Esophagus squamous epithelium (tissue), 5 donors: ENCODE measurements around the gene FAM234A. TPM values are rescaled to one million over a fixed set of nuclear protein-coding genes. Genes with fewer than 3 reads are reported as not detected.
"Not testable (repeated sequence)": the region's sequence is repeated elsewhere in the genome, so short reads cannot be mapped to it uniquely, and the experiment has no call there.

Source experiments
- DNase-seq: peaks from one replicate; lab custom pipeline; 2025; lab: John Stamatoyannopoulos, UW
- H3K27ac ChIP-seq, 4 donors: fragments of 200-600 bp; sonication (generic); one replicate each; pipeline ENCODE4 v1.5.1; 2016 to 2019; ENCODE audit warnings: mild to moderate bottlenecking in 1 of 4
- H3K27me3 ChIP-seq, 4 donors: fragments of 200-600 bp; sonication (generic); 1 replicate in 3 of 4; 2 replicates in 1 of 4; pipeline versions ENCODE4 v1.5.1 to v1.6.0; 2017 to 2021; ENCODE audit warnings: antibody characterized with exemption in 1 of 4
- H3K36me3 ChIP-seq, 3 donors: fragments of 200-600 bp; sonication (generic); one replicate each; pipeline ENCODE4 v1.5.1; 2016 to 2019
- H3K4me1 ChIP-seq, 3 donors: fragments of 200-600 bp; sonication (generic); one replicate each; pipeline ENCODE4 v1.5.1; 2017 to 2019
- H3K4me3 ChIP-seq, 4 donors: fragments of 200-600 bp; sonication (generic); 1 replicate in 3 of 4; 2 replicates in 1 of 4; pipeline ENCODE4 v1.5.1; 2016 to 2019; ENCODE audit warnings: mild to moderate bottlenecking in 2 of 4, moderate library complexity in 1 of 4
- H3K9me3 ChIP-seq, 3 donors: fragments of 200-600 bp; sonication (generic); one replicate each; pipeline ENCODE4 v1.5.1; 2016 to 2019
- CTCF ChIP-seq, 6 experiments: fragments of 450-650 bp in 4 of 6; fragments of 200-600 bp in 2 of 6; sonication (generic) in 2 of 6; IDR thresholded peaks; one replicate each; pipeline ENCODE4 v1.5.1; 2016 to 2019; ENCODE audit warnings: antibody characterized with exemption in 6 of 6, mild to moderate bottlenecking in 4 of 6, moderate library complexity in 4 of 6
- POLR2A ChIP-seq, 4 donors: fragments of 450-650 bp; IDR thresholded peaks; one replicate each; pipeline ENCODE4 v1.6.1; 2017; ENCODE audit warnings: antibody characterized with exemption in 4 of 4, mild to moderate bottlenecking in 4 of 4, moderate library complexity in 3 of 4
- WGBS, 2 donors: methylation state at CpG; one replicate each; pipeline ENCODE4 v1.1.5; 2018; 5-methylcytosine and 5-hydroxymethylcytosine counted together
- intact Hi-C: fragments of 100-400 bp; cut with DNase I; formaldehyde crosslinking; loops from one replicate; pipeline ENCODE4 v1.15.0; 2022
- total RNA-seq, 4 donors: library from RNA; depleted of rRNA; stranded (reverse); fragments of >200 nt; gene quantifications; one replicate each; pipeline ENCODE4 v1.1.0, GENCODE V29; 2016
- donor health status: DM: yes; HTN: yes; CAD: no.

The FAM234A gene
- total RNA-seq, 4 donors from 2014 or later = 16.5 to 147 (median 60.0) TPM

GRCh38 chr16:264440-264951, 29.9 kb downstream of the FAM234A start:
- H3K36me3 ChIP-seq = peaks cover 27 to 61% (median 36%) of the 10 kb centered on the region in 3 donors
- TF ChIP-seq POLR2A (IDR thresholded peaks at IDR 0.05) (no peak), CTCF (IDR thresholded peaks at IDR 0.05) (no peak)
- intact Hi-C loops = no loop called here

GRCh38 chr16:265002-265529, 30.4 kb downstream of the FAM234A start:
- intact Hi-C loops = no loop called here
- 93% methylated on average over 8 of the region's 14 CpGs; no CpG with 5 or more reads in 1 of the 2 donors for WGBS, 2 donors
- no peak overlapping the region for H3K4me3 ChIP-seq
- DNase-seq = no peak
- H3K9me3 ChIP-seq = no peaks in the 10 kb centered on the region
- TF ChIP-seq CTCF (IDR thresholded peaks at IDR 0.05) (no peak), POLR2A (IDR thresholded peaks at IDR 0.05) (no peak)
- peaks cover 0 to 26% (median 3%) of the 10 kb centered on the region in 3 donors for H3K4me1 ChIP-seq
- H3K27me3 ChIP-seq = no peaks in the 10 kb centered on the region
- peaks cover 23 to 56% (median 31%) of the 10 kb centered on the region in 3 donors for H3K36me3 ChIP-seq
- H3K27ac ChIP-seq = no peak overlapping the region

More at GRCh38 chr16:264440-264951, 29.9 kb downstream of the FAM234A start:
- DNase-seq = no peak
- 90 to 95% methylated on average over 2 to 8 of the region's 23 CpGs for whole genome bisulfite sequencing, 2 donors
- Histone ChIP-seq H3K9me3 (no peaks in the 10 kb centered on the region), H3K4me1 (peaks cover 0 to 26% (median 3%) of the 10 kb centered on the region in 3 donors), H3K27me3 (no peaks in the 10 kb centered on the region), H3K27ac (no peak overlapping the region), H3K4me3 (no peak overlapping the region)

GRCh38 chr16:265711-266110, 31.1 kb downstream of the FAM234A start:
- H3K9me3 ChIP-seq = no peaks in the 10 kb centered on the region
- WGBS, 2 donors = 47 to 74% methylated on average over 2 to 4 of the region's 12 CpGs
- intact Hi-C loops = no loop called here
- no peak overlapping the region for H3K27ac ChIP-seq
- no peaks in the 10 kb centered on the region for H3K27me3 ChIP-seq
- H3K36me3 ChIP-seq = peaks cover 17 to 49% (median 25%) of the 10 kb centered on the region in 3 donors
- H3K4me3 ChIP-seq = no peak overlapping the region
- TF ChIP-seq CTCF (IDR thresholded peaks at IDR 0.05) (no peak), POLR2A (IDR thresholded peaks at IDR 0.05) (no peak)
- DNase-seq = no peak
- H3K4me1 ChIP-seq = peaks cover 0 to 26% (median 3%) of the 10 kb centered on the region in 3 donors

GRCh38 chr16:266258-267164, 31.9 kb downstream of the FAM234A start:
- intact Hi-C loops = no loop called here
- TF ChIP-seq POLR2A (IDR thresholded peaks at IDR 0.05) (no peak), CTCF (IDR thresholded peaks at IDR 0.05) (no peak)
- no peaks in the 10 kb centered on the region for H3K9me3 ChIP-seq
- H3K27ac ChIP-seq = no peak overlapping the region
- peaks cover 17 to 41% (median 18%) of the 10 kb centered on the region in 3 donors for H3K36me3 ChIP-seq
- H3K4me3 ChIP-seq = no peak overlapping the region
- H3K4me1 ChIP-seq = peaks cover 0 to 26% (median 3%) of the 10 kb centered on the region in 3 donors
- peaks cover 0 to 3% (median 0%) of the 10 kb centered on the region in 4 donors for H3K27me3 ChIP-seq
- WGBS, 2 donors = 63 to 72% methylated on average over 7 to 13 of the region's 25 CpGs
- DNase-seq = no peak

- Histone ChIP-seq H3K36me3 (peaks cover 14 to 31% (median 14%) of the 10 kb centered on the region in 3 donors), H3K4me1 (peaks cover 0 to 26% (median 3%) of the 10 kb centered on the region in 3 donors)
- DNase-seq, H3K4me3 ChIP-seq, H3K27ac ChIP-seq, H3K27me3 ChIP-seq, H3K9me3 ChIP-seq, intact Hi-C loops: not testable (repeated sequence)
- WGBS, 2 donors = 87 to 88% methylated on average over 17 of the region's 17 CpGs
Observed at GRCh38 chr16:267562-267961, 32.9 kb downstream of the FAM234A start.
